Measurements from ENCODE around the gene KIF1C.

The KIF1C gene

DNA sequence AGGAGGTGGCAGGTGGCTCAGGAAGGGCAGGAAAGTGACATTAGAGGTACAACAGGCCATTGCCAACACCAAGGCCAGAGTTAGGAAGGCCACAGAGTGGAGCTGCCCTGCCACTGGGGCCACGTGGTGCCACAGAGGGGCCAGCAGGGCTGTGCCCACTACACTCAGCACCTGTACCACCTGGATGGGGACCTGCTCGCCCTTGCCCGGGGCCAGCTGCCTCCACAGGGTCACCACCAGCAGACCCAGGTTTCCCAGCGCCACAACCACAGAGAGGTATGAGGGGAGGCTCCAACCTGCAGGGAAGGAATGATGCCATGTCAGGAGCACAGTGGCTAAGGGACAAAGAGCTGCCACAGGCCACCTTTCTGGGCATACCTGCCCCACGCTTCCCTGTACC lies 36.3 kb downstream of the KIF1C start:
- Histone ChIP-seq H3K9me3 (ENCODE audit: control insufficient read depth, low read depth, low read length) (no peaks in the 10 kb centered on the region), H3K9ac (ENCODE audit: low read length) (no peak overlapping the region), H3K4me3 (ENCODE audit: low read length) (no peak overlapping the region), H3K4me1 (ENCODE audit: control insufficient read depth, low read depth, low read length) (no peaks in the 10 kb centered on the region), H3K27me3 (ENCODE audit: control insufficient read depth, insufficient read depth, low read length) (peaks cover 20% of the 10 kb centered on the region), H3K36me3 (ENCODE audit: control insufficient read depth, low read depth, low read length) (no peaks in the 10 kb centered on the region), H3K27ac (ENCODE audit: low read length) (no peak overlapping the region)

- H3K4me3 ChIP-seq (ENCODE audit: low read length): no peak overlapping the region
- no peaks in the 10 kb centered on the region for H3K9me3 ChIP-seq (ENCODE audit: control insufficient read depth, low read depth, low read length)
- no peak overlapping the region for H3K27ac ChIP-seq (ENCODE audit: low read length)
- no peaks in the 10 kb centered on the region for H3K36me3 ChIP-seq (ENCODE audit: control insufficient read depth, low read depth, low read length)
- H3K9ac ChIP-seq (ENCODE audit: low read length): no peak overlapping the region
- H3K27me3 ChIP-seq (ENCODE audit: control insufficient read depth, insufficient read depth, low read length): peaks cover 20% of the 10 kb centered on the region
- no peaks in the 10 kb centered on the region for H3K4me1 ChIP-seq (ENCODE audit: control insufficient read depth, low read depth, low read length)
These were observed 36.9 kb downstream of the KIF1C start for GRCh38 chr17:5034651-5035050.

- H3K4me1 ChIP-seq (ENCODE audit: control insufficient read depth, low read depth, low read length): no peaks in the 10 kb centered on the region
- H3K9ac ChIP-seq (ENCODE audit: low read length): no peak within 1 kb of the TSS
- peaks cover 20% of the 10 kb centered on the region for H3K27me3 ChIP-seq (ENCODE audit: control insufficient read depth, insufficient read depth, low read length)
- H3K4me3 ChIP-seq (ENCODE audit: low read length): peak within 1 kb of the TSS; percentile 40
- H3K36me3 ChIP-seq (ENCODE audit: control insufficient read depth, low read depth, low read length): no peaks in the 10 kb centered on the region
- no peaks in the 10 kb centered on the region for H3K9me3 ChIP-seq (ENCODE audit: control insufficient read depth, low read depth, low read length)
- H3K27ac ChIP-seq (ENCODE audit: low read length): no peak within 1 kb of the TSS
These were observed 37.6 kb downstream of the KIF1C start, which contains the start of gene SLC52A1 for GRCh38 chr17:5035315-5035714. Gene SLC52A1, minus strand, starts transcription at chr17:5035426. Its CDS starts 820 bp downstream, at chr17:5034606.

GRCh38 chr17:5042157-5043022 lies 44.6 kb downstream of the KIF1C start:
- Histone ChIP-seq H3K27ac (ENCODE audit: low read length) (no peak overlapping the region), H3K36me3 (ENCODE audit: control insufficient read depth, low read depth, low read length) (no peaks in the 10 kb centered on the region), H3K4me3 (ENCODE audit: low read length) (no peak overlapping the region)

DNA sequence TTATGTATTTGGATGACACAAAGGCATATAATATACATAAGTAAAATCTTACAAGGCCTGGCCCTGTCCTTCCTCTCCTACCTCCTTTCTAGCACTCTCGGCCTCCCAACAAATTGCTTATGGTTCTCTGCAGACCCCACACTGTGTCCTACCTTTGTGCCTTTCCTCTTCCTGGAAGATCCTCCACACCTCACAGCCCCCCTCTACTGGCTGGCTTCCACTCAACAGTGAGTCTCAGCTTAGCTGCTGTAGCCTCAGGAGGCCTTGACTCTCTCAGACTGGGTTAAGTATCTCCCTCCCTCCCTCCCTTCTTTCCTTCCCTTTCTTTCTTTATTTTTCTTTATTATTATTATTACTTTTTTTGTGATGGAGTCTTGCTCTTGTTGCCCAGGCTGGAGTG lies 45.8 kb downstream of the KIF1C start:
- H3K36me3 ChIP-seq (ENCODE audit: control insufficient read depth, low read depth, low read length): no peaks in the 10 kb centered on the region
- no peak overlapping the region for H3K27ac ChIP-seq (ENCODE audit: low read length)
- no peaks in the 10 kb centered on the region for H3K27me3 ChIP-seq (ENCODE audit: control insufficient read depth, insufficient read depth, low read length)
- H3K9ac ChIP-seq (ENCODE audit: low read length): no peak overlapping the region
- H3K4me1 ChIP-seq (ENCODE audit: control insufficient read depth, low read depth, low read length): no peaks in the 10 kb centered on the region
- H3K4me3 ChIP-seq (ENCODE audit: low read length): no peak overlapping the region
- no peaks in the 10 kb centered on the region for H3K9me3 ChIP-seq (ENCODE audit: control insufficient read depth, low read depth, low read length)

More at GRCh38 chr17:5042157-5043022, 44.6 kb downstream of the KIF1C start:
- Histone ChIP-seq H3K9me3 (ENCODE audit: control insufficient read depth, low read depth, low read length) (no peaks in the 10 kb centered on the region), H3K27me3 (ENCODE audit: control insufficient read depth, insufficient read depth, low read length) (no peaks in the 10 kb centered on the region), H3K4me1 (ENCODE audit: control insufficient read depth, low read depth, low read length) (no peaks in the 10 kb centered on the region), H3K9ac (ENCODE audit: low read length) (no peak overlapping the region)

- no peak overlapping the region for H3K4me3 ChIP-seq (ENCODE audit: low read length)
- no peaks in the 10 kb centered on the region for H3K27me3 ChIP-seq (ENCODE audit: control insufficient read depth, insufficient read depth, low read length)
- no peaks in the 10 kb centered on the region for H3K4me1 ChIP-seq (ENCODE audit: control insufficient read depth, low read depth, low read length)
- no peak overlapping the region for H3K27ac ChIP-seq (ENCODE audit: low read length)
- no peaks in the 10 kb centered on the region for H3K36me3 ChIP-seq (ENCODE audit: control insufficient read depth, low read depth, low read length)
- H3K9ac ChIP-seq (ENCODE audit: low read length): no peak overlapping the region
- no peaks in the 10 kb centered on the region for H3K9me3 ChIP-seq (ENCODE audit: control insufficient read depth, low read depth, low read length)
These were observed 46.9 kb downstream of the KIF1C start for GRCh38 chr17:5044630-5045029.

- no peak overlapping the region for H3K27ac ChIP-seq (ENCODE audit: low read length)
- H3K27me3 ChIP-seq (ENCODE audit: control insufficient read depth, insufficient read depth, low read length): no peaks in the 10 kb centered on the region
- H3K4me1 ChIP-seq (ENCODE audit: control insufficient read depth, low read depth, low read length): no peaks in the 10 kb centered on the region
- no peak overlapping the region for H3K4me3 ChIP-seq (ENCODE audit: low read length)
- no peak overlapping the region for H3K9ac ChIP-seq (ENCODE audit: low read length)
- H3K36me3 ChIP-seq (ENCODE audit: control insufficient read depth, low read depth, low read length): no peaks in the 10 kb centered on the region
- no peaks in the 10 kb centered on the region for H3K9me3 ChIP-seq (ENCODE audit: control insufficient read depth, low read depth, low read length)
These were observed 47.7 kb downstream of the KIF1C start for GRCh38 chr17:5045496-5045895.

DNA sequence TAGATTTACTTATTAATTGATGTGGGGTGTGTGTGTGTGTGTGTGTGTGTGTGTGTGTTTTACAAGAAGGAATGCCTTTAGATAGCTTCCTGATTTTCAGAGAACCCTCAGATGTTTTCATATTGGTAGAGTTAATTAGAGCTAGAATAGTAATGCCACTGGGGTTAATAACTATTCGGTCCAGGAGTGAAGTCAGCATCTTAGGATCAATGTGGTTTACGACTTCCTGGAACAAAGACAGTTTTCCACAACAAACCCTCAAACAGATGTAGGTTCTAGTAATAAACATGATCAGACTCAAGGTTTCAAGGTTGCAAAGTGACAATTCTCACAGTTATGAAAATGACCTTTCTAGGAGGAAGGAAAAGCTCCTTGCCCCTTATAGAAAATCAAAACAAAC lies 49.7 kb downstream of the KIF1C start:
- Histone ChIP-seq H3K9me3 (ENCODE audit: control insufficient read depth, low read depth, low read length) (no peaks in the 10 kb centered on the region), H3K27me3 (ENCODE audit: control insufficient read depth, insufficient read depth, low read length) (no peaks in the 10 kb centered on the region), H3K36me3 (ENCODE audit: control insufficient read depth, low read depth, low read length) (no peaks in the 10 kb centered on the region), H3K27ac (ENCODE audit: low read length) (no peak overlapping the region), H3K9ac (ENCODE audit: low read length) (no peak overlapping the region), H3K4me1 (ENCODE audit: control insufficient read depth, low read depth, low read length) (no peaks in the 10 kb centered on the region), H3K4me3 (ENCODE audit: low read length) (no peak overlapping the region)

DNA sequence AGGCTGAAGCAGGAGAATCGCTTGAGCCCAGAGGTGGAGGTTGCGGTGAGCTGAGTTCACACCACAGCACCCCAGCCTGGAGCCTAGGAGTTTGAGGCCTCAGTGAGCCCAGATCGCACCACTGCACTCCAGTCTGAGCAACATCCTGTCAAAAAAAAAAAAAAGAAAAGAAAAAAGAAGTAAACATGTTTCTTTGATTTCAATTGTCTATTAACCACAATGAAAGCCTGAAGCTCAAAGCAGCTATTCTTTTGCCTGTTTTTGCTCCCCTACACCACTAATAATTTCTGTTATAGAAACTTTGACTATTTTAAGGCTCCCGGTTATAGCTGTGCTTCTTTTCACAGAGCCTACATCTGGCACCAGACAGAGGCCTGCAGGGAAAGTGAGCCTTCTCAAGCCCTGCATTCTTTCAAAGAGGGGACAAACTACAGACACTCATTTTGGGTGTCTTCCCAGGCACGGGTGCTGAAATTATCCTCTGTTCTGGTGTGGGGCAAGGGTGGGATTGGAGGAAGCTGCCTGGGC lies 51.6 kb downstream of the KIF1C start:
- H3K4me1 ChIP-seq (ENCODE audit: control insufficient read depth, low read depth, low read length): no peaks in the 10 kb centered on the region
- no peak overlapping the region for H3K4me3 ChIP-seq (ENCODE audit: low read length)
- H3K27me3 ChIP-seq (ENCODE audit: control insufficient read depth, insufficient read depth, low read length): no peaks in the 10 kb centered on the region
- H3K27ac ChIP-seq (ENCODE audit: low read length): no peak overlapping the region
- no peak overlapping the region for H3K9ac ChIP-seq (ENCODE audit: low read length)
- H3K9me3 ChIP-seq (ENCODE audit: control insufficient read depth, low read depth, low read length): no peaks in the 10 kb centered on the region
- H3K36me3 ChIP-seq (ENCODE audit: control insufficient read depth, low read depth, low read length): no peaks in the 10 kb centered on the region

GRCh38 chr17:5050278-5050677 lies 52.5 kb downstream of the KIF1C start:
- no peaks in the 10 kb centered on the region for H3K27me3 ChIP-seq (ENCODE audit: control insufficient read depth, insufficient read depth, low read length)
- no peaks in the 10 kb centered on the region for H3K36me3 ChIP-seq (ENCODE audit: control insufficient read depth, low read depth, low read length)
- H3K9ac ChIP-seq (ENCODE audit: low read length): no peak overlapping the region
- no peaks in the 10 kb centered on the region for H3K4me1 ChIP-seq (ENCODE audit: control insufficient read depth, low read depth, low read length)
- no peak overlapping the region for H3K4me3 ChIP-seq (ENCODE audit: low read length)
- H3K27ac ChIP-seq (ENCODE audit: low read length): no peak overlapping the region
- no peaks in the 10 kb centered on the region for H3K9me3 ChIP-seq (ENCODE audit: control insufficient read depth, low read depth, low read length)

DNA sequence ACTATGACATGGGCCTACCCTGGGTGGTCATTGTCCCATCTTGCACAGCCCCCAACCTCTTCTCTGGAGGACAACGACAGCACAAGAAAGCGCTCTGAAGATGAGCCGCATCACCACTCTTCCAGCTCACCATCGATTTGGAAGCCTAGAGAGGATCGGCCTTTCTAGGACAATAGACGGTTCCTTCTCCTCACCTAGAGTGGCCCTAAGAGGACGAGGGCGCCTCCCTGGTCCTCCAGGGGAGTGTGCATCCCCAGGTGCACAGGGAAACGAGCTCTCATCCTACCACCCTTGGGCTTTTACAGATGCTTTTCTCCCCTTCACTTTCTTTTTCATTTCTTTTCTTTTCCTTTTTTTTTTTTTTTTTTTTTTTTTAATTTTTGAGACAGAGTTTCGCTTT lies 57.8 kb downstream of the KIF1C start:
- no peak overlapping the region for H3K4me3 ChIP-seq (ENCODE audit: low read length)
- H3K9ac ChIP-seq (ENCODE audit: low read length): no peak overlapping the region
- H3K9me3 ChIP-seq (ENCODE audit: control insufficient read depth, low read depth, low read length): no peaks in the 10 kb centered on the region
- no peaks in the 10 kb centered on the region for H3K4me1 ChIP-seq (ENCODE audit: control insufficient read depth, low read depth, low read length)
- no peaks in the 10 kb centered on the region for H3K36me3 ChIP-seq (ENCODE audit: control insufficient read depth, low read depth, low read length)
- H3K27me3 ChIP-seq (ENCODE audit: control insufficient read depth, insufficient read depth, low read length): no peaks in the 10 kb centered on the region
- H3K27ac ChIP-seq (ENCODE audit: low read length): no peak overlapping the region

- H3K4me1 ChIP-seq (ENCODE audit: control insufficient read depth, low read depth, low read length): no peaks in the 10 kb centered on the region
- no peaks in the 10 kb centered on the region for H3K36me3 ChIP-seq (ENCODE audit: control insufficient read depth, low read depth, low read length)
- no peaks in the 10 kb centered on the region for H3K9me3 ChIP-seq (ENCODE audit: control insufficient read depth, low read depth, low read length)
- no peak overlapping the region for H3K9ac ChIP-seq (ENCODE audit: low read length)
- H3K4me3 ChIP-seq (ENCODE audit: low read length): no peak overlapping the region
- H3K27ac ChIP-seq (ENCODE audit: low read length): no peak overlapping the region
- H3K27me3 ChIP-seq (ENCODE audit: control insufficient read depth, insufficient read depth, low read length): no peaks in the 10 kb centered on the region
These were observed 67.5 kb downstream of the KIF1C start for GRCh38 chr17:5065227-5065744.
